ENCODE data around the gene BTG2. TPM values are rescaled to one million over a fixed set of nuclear protein-coding genes. Genes with fewer than 3 reads are reported as not detected.

Gene BTG2
- total and polyA plus RNA-seq, 2 experiments from 2014 or later: 6.3 to 9.1 TPM

- Histone ChIP-seq H4K20me1 (replicated peaks; ENCODE audit: insufficient read depth) (no peaks in the 10 kb centered on the region), H3K79me2 (replicated peaks; ENCODE audit: insufficient read depth) (no peaks in the 10 kb centered on the region), H3K9me2 (ENCODE audit: insufficient read depth) (no peaks in the 10 kb centered on the region), H3K36me3 (ENCODE audit: insufficient read depth) (no peaks in the 10 kb centered on the region), H3K27me3 (ENCODE audit: insufficient read depth) (no peaks in the 10 kb centered on the region), H3K27ac (ENCODE audit: low read depth) (no peak overlapping the region), H2AFZ (no peak overlapping the region), H3K4me2 (no peak overlapping the region), H3K4me3 (no peak overlapping the region), H3K4me1 (ENCODE audit: insufficient read depth) (no peaks in the 10 kb centered on the region), H3F3A (replicated peaks; ENCODE audit: low read depth) (no peaks in the 10 kb centered on the region; the same call in 1 of the 2 replicates)
- Mint-ChIP-seq H3K4me3 (no peak overlapping the region), H3K4me1 (peaks cover 4% of the 10 kb centered on the region; the same call in 2 of the 3 replicates), H3K27ac (no peak overlapping the region), H3K27me3 (ENCODE audit: insufficient read depth, low read depth, poor library complexity) (peaks cover 7% of the 10 kb centered on the region), H3K36me3 (ENCODE audit: low read depth) (no peaks in the 10 kb centered on the region), H3K9me3 (no peaks in the 10 kb centered on the region)
- ATAC-seq: no peak
- DNase-seq (ENCODE audit: low spot score): no peak
- TF ChIP-seq REST (IDR thresholded peaks at IDR 0.05; ENCODE audit: unreplicated experiment) (no peak), NANOG (IDR thresholded peaks at IDR 0.05; ENCODE audit: borderline replicate concordance) (no peak), ETS1 (IDR thresholded peaks at IDR 0.05) (no peak), EZH2 (IDR thresholded peaks at IDR 0.05; ENCODE audit: low read depth, unreplicated experiment) (no peak), EZH2phosphoT487 (IDR thresholded peaks at IDR 0.05; ENCODE audit: unreplicated experiment) (no peak), JUNB (IDR thresholded peaks at IDR 0.05; ENCODE audit: unreplicated experiment) (no peak), ZNF331 (CRISPR knock-in tag; IDR thresholded peaks at IDR 0.05; ENCODE audit: low read depth) (no peak), ZNF114 (CRISPR knock-in tag; IDR thresholded peaks at IDR 0.05) (no peak), ZNF462 (CRISPR knock-in tag; IDR thresholded peaks at IDR 0.05) (no peak), STAT1 (IDR thresholded peaks at IDR 0.05; ENCODE audit: unreplicated experiment) (no peak), CTCF (conservative IDR thresholded peaks at IDR 0.05; ENCODE audit: low read depth in 2 of 2) (no peak), CREB1 (CRISPR knock-in tag; IDR thresholded peaks at IDR 0.05; ENCODE audit: low read depth) (no peak), POLR2AphosphoS5 (IDR thresholded peaks at IDR 0.05; ENCODE audit: low read depth) (no peak)
Observed at GRCh38 chr1:203265541-203265940, 39.8 kb upstream of the BTG2 start.
